HG03025 (cell line): Measurements from ENCODE around the gene ABCA7.
A peak's percentile ranks its signal among the peaks of the same experiment; 100 is the strongest.

Experiments
- ATAC-seq: cut with Tn5 transposase; IDR thresholded peaks from one replicate; pipeline ENCODE4 v1.9.1; 2021; ENCODE audit warnings: mild to moderate bottlenecking, moderate library complexity; ENCODE audit not compliant: unreplicated experiment, low FRiP score

Gene ABCA7

DNA sequence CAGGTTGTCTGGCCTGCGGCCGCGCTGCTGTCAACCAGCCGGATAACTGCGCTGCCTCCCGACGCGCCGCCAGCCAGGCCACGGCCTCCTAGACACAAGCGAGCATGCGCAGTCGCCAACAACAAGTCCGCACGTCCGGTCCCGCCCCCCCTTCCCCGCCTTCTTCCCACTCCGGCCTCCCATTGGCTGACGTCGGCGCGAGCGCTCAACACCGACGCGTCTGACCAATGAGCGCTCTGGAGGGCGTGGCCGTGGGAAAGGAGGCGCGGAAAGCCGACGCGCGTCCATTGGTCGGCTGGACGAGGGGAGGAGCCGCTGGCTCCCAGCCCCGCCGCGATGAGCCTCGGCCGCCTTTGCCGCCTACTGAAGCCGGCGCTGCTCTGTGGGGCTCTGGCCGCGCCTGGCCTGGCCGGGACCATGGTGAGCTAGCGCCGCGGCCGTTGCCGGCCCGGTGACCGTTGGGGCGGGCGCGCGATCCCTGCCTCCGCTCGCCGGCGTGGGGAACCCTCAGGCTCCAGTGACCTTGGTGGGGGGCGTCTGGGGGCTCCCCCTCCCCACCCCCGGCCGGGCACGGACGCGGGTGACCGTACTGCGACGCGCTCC lies 63.9 kb downstream of the ABCA7 start, which contains the start of gene GPX4:
Gene GPX4, plus strand, starts transcription at position 287 of the 603 bp plus-strand sequence. Its CDS starts 50 bp downstream, at position 337.
- ATAC-seq, result peak; percentile 50

DNA sequence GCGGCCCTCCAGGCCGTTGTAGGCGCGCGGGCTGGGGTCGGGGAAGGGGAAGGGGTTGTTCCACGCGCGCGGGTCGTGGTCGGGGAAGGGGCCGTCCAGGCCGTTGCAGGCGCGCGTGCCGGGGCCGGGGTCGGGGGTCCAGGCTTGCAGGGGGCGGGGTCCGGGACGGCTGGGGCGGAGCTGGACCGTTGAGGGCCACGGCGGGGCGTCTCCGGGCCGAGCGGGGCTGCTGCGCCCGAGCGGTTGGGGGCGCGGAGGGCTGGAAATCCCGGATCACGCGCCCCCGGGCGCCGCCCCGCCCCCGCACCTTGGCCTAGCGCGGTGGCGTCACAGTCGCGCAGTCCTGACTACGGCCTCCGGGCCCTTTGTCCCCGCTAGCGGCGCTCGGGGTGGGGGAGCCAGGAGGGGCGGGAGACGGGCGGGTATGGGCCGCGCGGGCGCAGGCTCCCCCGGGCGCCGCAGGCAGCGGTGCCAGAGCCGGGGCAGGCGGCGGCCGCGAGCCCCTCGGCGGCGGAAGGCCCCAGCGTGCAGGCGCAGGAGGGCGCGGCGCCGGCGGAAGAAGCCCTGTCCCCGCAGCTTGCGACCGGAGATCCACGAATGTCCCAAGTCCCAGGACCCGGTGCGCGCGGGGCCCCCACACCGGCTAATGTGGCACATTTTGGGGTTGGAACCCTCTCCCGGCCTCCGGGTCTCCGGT lies 64.6 kb downstream of the ABCA7 start:
- peak; percentile 26 for ATAC-seq

GRCh38 chr19:1105008-1105872 lies 65.3 kb downstream of the ABCA7 start:
- ATAC-seq, result no peak

DNA sequence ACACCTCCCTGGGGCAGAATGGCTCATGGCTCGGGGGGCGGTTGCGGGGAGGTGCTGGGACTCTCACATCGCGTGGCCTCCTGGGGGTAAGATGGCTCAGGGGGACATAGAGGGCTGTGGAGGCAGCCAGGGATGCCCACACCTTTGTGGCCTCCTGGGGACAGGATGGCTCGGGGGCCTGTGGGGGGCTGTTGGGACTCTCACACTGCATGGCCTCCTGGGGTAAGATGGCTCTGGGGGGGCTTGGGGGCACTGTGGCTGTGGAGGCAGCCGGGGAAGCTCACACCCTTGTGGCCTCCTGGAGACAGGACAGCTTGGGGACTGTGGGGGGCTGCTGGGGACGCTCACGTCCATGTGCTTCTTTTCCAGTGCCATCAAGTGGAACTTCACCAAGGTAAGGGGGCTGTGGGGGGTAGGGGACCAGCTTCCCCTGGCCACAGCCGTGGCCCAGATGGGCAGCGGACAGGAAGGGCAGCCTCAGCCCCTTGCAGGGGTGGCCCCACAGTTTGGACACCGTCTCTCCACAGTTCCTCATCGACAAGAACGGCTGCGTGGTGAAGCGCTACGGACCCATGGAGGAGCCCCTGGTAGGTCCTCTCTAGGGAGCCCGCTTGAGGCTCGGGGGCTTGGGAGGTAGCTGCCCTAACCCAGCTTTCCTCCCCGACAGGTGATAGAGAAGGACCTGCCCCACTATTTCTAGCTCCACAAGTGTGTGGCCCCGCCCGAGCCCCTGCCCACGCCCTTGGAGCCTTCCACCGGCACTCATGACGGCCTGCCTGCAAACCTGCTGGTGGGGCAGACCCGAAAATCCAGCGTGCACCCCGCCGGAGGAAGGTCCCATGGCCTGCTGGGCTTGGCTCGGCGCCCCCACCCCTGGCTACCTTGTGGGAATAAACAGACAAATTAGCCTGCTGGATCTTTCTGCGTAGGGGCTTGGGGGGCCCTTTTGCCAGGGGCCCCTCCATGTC lies 66.2 kb downstream of the ABCA7 start:
- no peak for ATAC-seq

DNA sequence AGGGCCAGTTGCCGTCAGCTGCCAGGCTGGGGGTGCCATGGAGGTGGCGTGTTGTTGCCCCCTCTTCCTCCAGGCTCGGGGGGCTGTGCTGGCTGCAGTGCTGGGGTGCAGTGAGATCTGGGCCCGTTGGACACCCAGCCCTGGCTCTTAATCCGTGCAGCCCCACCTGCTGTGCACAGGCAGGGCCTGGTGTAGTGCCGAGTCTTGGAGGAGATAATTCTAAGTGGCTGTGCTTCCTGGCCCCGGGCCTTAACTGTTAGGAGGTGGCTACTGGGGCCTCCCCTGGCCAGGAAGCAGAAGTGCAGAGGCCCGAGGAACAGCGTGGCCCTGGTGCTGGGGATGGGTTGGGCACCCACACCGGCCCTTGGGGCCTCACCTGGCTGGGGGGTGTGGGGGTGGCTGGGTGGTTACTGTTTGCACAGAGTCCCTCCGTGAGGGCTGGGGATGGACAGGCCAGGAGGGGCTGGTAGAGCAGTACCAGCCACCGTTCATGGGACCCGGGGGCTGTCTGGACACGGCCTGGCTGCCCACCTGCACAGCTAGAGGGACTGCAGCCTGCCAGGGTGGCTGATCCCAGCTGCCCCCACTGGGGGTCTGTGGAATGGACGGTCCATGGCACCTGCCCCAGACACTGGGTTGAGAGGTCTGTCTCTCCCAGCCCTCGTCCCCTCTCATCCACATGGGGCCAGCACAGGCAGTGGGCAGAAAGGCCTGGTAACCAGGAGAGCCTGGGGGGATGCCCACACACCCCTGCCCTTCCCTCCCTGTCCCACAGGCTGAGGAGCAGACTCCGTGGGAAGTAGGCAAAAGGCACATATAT lies 67.1 kb downstream of the ABCA7 start:
- ATAC-seq, result no peak

- ATAC-seq, result no peak
Measured at GRCh38 chr19:1107661-1108261, 67.9 kb downstream of the ABCA7 start.

DNA sequence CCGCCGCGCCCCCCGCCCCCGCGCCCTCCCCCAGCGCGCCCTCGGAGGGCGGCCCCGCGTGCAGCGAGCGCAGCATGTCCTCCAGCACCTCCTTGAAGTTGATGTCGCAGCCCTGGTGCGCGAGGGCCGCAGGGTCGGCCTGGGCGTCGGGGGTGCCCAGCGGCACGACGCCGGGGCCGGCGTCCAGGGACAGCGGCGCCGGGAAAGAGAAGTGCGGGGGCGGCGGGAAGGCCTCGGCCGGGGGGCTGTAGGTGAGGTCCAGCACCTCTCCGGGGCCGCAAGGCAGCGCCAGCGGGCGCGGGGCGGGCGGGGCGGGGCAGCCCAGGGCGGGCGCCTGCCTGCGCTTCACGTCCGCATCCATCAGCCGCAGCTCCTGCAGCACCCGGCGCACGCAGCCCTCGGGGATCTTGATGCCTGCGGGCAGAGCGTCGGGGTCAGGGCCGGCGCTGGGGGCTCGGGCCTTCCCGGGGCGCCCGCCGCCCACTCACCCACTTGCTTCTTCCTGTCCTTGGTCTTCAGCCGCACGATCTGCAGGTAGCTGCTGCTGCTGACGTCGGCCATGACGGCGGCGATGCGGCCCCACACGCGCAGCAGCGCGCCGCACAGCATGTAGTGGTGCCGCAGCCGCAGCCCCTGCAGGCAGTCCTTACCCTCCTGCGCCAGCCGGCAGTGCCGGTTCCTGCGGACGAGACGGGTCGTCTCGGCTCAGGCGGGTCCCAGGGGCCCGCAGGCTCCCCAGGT lies 68.6 kb downstream of the ABCA7 start:
- no peak for ATAC-seq

DNA sequence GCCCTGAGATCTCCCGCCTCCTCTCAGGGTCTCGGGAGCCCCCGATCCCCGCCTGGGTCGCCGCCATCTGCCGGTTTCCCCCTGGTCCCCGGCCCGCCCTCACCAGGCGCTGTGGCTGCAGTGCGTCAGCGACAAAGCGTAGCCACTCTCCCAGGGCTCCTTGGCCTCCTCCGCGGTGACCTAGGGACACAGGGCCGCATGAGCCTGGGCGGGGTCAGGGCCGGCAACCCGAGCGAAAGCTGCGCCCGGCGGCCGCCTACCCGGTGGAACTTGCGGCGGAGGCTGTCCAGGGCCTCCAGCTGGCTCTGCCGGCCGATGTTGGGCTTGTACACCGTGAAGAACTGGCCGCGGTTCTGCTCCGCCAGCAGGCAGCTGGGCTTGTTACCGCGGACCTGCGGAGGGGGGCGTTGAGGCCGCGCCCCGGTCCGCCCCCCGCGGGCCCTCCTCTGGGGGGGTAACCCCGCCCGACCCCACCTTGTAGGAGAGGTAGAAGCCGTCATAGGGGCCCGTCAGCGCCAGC lies 69.2 kb downstream of the ABCA7 start:
- no peak for ATAC-seq

DNA sequence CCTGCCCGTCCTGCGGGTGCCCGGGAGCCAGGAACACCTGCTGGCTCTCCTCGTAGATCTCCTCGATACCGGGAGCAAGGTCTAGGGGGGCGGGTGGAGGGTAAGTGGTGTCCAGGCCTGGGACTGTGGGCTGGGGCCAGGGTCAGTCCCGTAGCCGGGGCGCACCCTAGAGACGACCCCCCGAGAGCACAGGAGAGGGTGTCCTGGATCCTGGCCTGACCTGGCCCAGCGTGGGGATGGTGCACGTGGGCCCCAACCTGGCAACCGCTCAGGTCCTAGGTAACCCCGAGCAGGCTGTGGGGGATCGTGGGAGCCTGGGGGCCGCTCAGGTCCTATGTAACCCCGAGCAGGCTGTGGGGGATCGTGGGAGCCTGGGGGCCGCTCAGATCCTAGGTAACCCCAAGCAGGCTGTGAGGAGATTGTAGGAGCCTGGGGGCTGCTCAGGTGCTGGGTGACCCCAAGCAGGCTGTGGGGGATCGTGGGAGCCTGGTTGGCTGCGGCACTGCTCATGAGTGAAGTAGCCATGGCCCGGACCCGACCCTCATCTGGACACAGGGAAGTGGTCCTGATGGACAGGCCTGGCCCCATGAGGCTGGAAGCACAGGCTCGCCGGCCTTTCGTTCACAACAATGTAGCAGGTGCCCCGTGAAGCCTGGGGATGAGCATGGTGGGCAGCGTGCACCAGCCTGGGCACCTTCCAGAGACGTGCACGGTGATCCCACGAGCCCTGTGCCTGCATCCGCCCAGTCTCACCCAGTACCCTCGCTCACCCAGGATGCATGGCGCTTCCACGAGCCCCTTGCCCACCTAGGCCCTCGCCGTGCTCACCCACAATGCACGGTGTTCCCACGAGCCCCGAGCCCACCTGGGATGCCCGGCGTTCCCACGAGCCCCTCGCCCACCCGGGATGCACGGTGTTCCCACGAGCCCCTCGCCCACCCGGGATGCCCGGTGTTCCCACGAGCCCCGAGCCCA lies 70.1 kb downstream of the ABCA7 start:
- no peak for ATAC-seq

- no peak for ATAC-seq
Measured at GRCh38 chr19:1110809-1111640, 71.1 kb downstream of the ABCA7 start.

- no peak for ATAC-seq
Measured at GRCh38 chr19:1111641-1112267, 71.8 kb downstream of the ABCA7 start.

GRCh38 chr19:1112268-1113029 lies 72.5 kb downstream of the ABCA7 start:
- no peak for ATAC-seq

- no peak for ATAC-seq
Measured at GRCh38 chr19:1113030-1113985, 73.4 kb downstream of the ABCA7 start.

GRCh38 chr19:1113986-1114483 lies 74.1 kb downstream of the ABCA7 start:
- no peak for ATAC-seq
